GM12892 (cell line): ENCODE data around the gene ACAA1.

Experiments used
- POLR2A ChIP-seq: IDR thresholded peaks from 2 replicates; pipeline ENCODE4 v1.6.1; 2011; ENCODE audit warnings: low read depth, low read length, control low read depth
- POLR2AphosphoS5 ChIP-seq: IDR thresholded peaks from 2 replicates; pipeline ENCODE4 v1.6.1; 2011; ENCODE audit warnings: low read depth, low read length, control low read depth

DNA sequence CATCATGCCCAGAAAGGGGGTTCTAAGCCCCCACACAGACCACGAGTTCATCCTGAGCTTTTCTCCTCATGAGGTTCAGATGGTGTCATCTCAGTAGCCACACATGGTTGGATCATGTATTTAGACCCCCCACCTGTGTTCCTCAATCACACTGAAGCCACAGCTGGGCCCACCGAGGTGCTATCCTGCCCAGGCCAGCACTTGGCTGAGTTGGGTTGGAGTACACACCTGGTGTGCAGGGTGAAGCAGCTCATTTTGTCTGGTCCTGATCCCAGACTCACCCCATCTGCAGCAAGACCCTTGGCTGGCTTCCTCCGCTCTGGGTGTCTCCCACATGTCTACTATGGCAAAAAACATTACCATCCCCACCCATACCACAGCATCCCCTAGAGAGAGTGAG lies 41.9 kb downstream of the ACAA1 start:
- TF ChIP-seq POLR2A (no peak), POLR2AphosphoS5 (no peak)
